GM21390 (cell line): ENCODE data around the gene GABBR1.

Experiments used
- ATAC-seq: cut with Tn5 transposase; IDR thresholded peaks from one replicate; pipeline ENCODE4 v1.9.1; 2021; ENCODE audit not compliant: unreplicated experiment

GABBR1 gene

DNA sequence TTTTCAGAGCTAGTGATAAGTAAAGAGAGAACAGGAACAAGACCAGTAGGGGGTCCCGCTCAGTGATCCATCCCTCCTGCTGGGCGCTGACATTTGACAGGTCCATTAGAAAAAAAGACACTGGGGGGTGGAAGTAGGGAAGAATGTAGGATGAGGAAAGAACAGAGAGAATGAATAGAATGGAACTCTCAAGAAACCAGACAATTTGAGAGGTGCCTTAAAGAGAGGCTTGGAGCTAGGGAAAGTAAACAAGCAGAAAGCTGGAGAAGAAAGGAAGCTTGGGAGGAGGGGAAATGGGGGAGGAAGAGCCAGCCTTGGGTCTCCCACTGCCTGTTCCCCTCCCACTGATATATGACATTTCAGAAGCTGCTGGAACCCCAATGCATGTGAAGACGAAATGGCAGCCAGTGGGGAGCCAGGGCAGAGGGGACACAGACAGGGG, 8.4 kb downstream of the GABBR1 start:
- ATAC-seq = no peak

GRCh38 chr6:29620630-29621029, 12.4 kb downstream of the GABBR1 start:
- no peak for ATAC-seq

DNA sequence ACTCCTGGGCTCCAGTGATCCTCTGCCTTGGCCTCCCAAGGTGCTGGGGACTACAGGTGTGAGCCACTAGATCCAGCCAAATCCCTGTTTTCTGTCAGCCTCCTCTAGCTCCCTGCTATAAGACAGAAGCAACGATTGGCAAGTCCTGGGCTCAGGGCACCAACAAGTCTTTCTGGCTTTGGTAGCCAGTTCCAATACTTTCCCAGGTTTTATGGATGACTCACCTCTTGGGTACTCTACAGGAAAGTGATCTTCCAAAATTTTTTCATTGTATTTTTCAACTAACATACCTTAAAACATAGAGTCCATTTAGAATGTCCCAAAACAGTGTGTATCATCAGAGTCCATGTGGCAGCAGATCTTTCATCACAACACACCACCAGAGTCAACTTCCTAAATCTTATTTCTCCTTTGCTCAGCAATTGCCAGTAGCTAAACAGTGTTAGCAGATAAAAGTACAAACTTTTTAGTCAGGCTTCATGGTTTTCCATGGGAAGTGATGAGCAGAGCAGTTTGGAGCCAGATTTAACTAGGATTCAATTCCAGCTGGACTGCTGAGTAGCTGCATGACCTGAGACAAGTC, 13.3 kb downstream of the GABBR1 start:
- ATAC-seq = no peak

- no peak for ATAC-seq
These were observed 15.0 kb downstream of the GABBR1 start for GRCh38 chr6:29617782-29618554.

DNA sequence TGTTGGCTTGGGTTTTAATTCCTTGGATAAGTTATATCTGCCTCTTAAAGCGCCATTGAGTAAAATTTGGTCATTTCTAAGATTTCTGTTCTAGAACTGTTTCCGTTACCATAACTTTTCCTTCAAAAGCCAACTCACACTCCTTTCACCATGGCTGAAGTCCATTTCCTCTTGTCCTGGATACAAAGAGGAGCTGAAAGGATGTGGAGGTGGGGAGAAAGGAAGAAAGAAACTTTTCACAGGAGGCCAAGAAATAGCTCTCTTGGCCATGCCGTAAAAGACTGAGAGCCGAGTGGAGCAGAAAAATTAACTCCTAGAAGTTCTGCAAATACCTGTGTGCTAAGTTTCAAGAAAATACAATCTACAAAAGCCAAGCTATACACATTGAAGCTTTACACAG, 21.6 kb downstream of the GABBR1 start:
- ATAC-seq = no peak

DNA sequence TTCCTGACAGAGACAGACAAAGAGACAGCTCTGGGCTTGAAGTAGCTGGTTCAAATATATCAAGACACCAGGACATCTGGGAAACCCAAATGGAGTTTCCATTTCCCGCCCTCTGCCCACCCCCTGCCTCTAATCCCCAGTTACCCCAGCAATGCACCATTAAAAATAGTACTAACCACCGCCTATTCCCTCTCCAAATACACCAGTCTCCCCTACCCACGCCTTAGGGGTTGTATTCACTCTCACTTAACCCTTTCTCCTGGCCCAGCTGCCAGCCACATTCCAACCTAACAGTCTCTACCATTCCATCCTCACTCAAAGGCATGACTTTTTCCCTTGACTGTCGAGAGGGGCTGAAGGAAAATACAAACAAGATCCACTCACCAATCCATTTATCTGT, 22.4 kb downstream of the GABBR1 start:
- ATAC-seq = no peak

GRCh38 chr6:29608131-29608530, 24.9 kb downstream of the GABBR1 start:
- ATAC-seq = no peak

GRCh38 chr6:29603930-29604329, 29.1 kb downstream of the GABBR1 start:
- no peak for ATAC-seq

GRCh38 chr6:29603456-29603855, 29.5 kb downstream of the GABBR1 start:
- no peak for ATAC-seq

DNA sequence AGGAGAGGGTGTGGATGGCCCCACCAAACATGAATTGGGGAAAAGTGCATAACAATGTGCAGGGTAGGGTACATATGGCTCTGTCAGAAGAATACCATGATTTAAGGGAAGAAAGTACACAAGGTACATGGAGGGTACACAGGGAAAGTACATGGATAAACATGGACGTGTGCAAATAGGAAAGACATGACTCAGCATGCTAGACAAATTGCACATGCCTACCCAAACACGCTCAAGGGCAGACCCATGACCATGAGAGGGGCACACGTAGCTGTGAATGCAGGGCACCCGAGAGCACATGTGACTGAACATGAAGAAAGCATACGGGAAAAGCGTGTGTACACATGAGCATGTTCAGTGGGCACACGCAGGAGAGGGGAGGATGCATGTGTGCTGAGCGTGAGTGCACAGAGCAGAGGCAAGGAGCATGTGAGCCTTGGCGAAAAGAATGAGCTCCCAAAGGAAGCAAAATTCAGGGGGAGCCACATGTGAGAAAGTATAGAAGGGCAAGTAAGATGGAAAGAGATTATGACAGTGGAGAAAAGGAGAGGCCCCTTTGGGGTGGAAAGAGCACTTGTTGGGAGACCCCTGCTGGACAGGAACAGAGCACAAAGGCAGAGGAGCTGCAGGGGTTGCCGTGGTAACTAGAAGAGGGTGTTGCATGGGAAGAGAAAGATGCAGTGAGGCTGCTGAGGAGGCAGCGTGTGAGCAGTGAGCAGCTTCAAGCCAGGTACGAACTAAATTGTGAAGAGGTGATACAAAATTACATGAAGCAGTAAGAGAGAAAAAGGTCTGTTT, 30.2 kb downstream of the GABBR1 start:
- ATAC-seq = no peak

- no peak for ATAC-seq
These were observed 34.7 kb downstream of the GABBR1 start for GRCh38 chr6:29598172-29598747.

DNA sequence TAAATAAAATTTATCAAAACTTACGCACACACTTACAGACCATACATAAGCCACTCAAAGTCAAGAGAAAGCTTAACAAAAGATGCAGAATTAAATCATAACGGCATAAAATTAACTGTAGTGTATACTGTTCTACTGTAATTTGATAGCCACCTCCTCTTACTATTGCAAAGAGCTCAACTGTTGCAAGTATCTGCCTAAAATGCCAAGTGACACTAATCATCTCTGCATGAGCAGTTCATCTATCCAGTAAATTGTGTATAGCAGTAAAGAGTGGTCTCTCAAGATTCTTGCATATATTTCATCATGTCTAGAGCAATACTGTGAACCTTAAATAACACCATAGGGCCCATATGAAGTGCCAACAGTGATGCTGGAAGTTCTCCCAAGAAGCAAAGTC, 35.8 kb downstream of the GABBR1 start:
- no peak for ATAC-seq

DNA sequence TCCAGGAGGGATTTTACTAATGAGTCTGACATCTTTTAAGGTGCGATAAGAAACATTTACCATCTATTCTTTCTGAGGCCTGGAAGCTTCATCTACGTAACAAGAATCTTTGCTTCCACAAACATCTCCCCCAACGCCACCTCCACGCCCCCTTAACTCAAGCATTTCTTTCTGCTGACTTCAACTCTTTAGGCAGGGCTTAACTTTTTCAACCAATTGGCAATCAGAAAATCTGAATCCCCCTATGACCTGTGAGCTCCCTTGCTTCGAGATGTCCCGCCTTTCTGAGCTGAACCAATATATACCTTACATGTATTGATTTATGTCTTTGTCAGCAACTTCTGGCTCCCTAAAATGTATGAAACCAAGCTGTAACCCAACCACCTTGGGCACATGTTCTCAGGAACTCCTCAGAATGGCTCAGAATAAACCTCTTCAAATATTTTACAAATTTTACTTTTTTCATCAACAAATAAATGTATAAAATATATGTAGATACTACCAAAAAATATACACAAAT, 36.5 kb downstream of the GABBR1 start:
- no peak for ATAC-seq

DNA sequence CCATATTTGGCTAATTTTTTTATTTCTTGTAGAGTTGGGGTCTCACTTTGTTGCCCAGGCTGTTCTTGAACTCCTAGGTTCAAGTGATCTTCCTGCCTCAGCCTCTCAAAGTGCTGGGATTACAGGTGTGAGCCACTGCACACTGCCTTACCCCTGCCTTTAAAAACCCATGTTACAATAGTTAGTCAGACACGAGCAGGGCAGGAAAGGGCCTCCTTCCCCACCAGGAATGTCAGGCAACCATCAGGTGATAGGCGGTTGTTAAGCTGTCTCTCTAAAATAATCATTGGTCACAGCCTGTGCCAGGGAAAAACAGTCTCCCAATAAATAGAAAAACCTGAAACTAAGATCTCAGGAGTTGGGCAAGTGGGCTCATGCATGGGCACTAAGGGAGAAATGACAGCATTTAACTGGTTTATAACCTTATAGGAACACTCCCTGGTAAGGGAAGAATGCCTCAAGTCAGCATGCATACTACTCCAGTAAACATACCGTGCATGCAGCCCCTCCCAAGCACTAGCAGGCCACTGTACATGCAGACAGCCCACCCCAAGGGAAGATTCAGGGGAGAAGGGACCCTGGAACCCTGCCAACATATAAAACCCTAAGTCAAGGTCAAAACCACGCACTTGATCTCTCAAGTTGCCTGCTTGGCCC, 39.7 kb downstream of the GABBR1 start:
- no peak for ATAC-seq

DNA sequence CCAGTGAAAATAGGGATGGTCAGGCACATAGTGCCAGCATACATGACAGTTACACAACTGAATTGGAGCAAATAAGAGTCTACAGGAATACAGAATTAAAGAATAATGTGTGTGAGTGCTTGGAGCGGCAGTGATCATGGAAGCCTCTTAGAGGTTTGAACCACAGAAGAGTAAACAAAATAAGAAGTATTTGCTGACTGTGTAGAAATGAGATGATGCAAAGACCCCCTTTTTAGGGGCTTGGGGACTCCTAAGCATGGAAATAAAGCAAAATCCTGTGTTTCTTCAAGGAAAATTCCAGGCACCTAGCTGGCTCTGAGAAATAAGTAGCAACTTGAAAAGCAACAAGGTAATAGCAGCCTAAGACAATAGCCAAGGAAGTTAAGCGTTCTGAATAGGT, 41.3 kb downstream of the GABBR1 start:
- ATAC-seq = no peak

GRCh38 chr6:29590218-29590808, 42.7 kb downstream of the GABBR1 start:
- no peak for ATAC-seq

DNA sequence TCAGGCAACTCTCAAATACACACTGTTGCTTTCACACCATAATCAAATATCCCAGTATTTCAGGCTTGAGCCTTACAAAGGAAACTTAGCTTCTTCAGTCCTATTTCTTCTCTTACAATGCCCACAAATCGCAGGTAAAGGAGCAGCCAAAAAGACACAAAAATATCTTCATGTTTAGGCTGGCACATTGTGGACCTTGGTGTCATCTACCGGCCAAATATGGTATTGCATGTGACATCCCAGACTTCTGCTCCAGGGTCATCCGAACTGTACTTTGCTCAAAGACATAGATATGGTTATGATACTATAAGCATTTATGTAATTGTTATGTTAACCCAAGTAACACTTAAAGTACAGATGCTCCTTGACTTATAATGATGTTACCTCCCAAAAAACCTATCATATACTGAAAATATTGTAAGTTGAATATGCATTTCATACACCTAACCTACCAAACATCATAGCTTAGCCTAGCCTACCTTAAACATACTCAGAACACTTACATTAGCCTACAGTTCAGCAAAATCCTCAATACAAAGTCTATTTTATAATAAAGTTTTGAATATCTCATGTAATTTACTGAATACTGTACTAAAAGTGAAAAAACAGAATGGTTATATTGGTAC, 43.4 kb downstream of the GABBR1 start:
- no peak for ATAC-seq

GRCh38 chr6:29584821-29585220, 48.2 kb downstream of the GABBR1 start, which contains the start of gene OR2H2:
Gene OR2H2 (plus strand): TSS chr6:29585121. CDS start chr6:29587945, 2,824 bp downstream.
- no peak for ATAC-seq

DNA sequence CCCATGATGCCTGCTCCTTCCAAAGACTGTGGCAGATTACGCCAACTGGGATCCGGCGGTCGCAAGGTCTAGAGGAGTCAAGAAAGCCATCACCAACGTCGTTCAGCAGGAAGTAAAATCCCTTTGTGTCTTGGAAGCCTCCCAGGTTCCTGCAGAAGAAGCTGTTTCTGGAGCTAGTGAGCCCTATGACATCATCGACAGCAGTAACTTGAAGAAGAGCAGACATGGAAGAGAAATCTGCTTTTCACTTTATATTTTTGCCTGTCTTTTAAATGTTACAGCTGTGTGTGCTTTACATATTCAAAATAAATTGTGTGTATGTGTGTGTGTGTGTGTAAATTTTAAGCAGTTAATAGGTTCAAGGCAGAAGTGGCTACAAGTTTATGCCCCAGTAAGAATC, 55.4 kb downstream of the GABBR1 start:
- ATAC-seq = no peak

DNA sequence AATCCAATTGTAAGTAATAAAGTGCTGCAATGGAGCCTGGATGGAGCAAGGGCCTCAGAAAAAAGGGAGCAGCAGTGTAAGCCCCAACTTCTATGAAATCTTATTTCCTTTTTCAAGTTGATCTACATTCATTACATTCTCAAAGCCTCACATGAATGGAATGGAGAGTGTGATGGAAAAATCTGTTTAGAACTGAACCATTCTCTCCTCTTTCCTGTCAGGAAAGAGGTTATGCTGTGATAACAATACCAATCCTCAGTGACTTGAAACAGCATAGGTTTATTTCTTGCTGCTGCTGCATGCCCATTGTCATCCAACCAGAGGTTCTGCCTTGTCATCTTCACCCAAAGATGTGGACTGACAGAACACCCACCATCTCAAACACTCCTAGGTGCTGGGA, 56.9 kb downstream of the GABBR1 start:
- no peak for ATAC-seq
